Gastrocnemius medialis (tissue), 4 donors: ENCODE data around the gene CMTM1.

ENCODE experiments used
- POLR2A ChIP-seq, 2 donors: fragments of 450-650 bp; IDR thresholded peaks; one replicate each; pipeline ENCODE4 v1.6.1; 2017; ENCODE audit warnings: antibody characterized with exemption in 2 of 2, mild to moderate bottlenecking in 2 of 2, moderate library complexity in 2 of 2
- TF ChIP-seq, protein P1 (sequence below), 5 experiments: fragments of 450-650 bp in 3 of 5; fragments of 200-600 bp in 2 of 5; sonication (generic) in 2 of 5; IDR thresholded peaks in 4 of 5; conservative IDR thresholded peaks in 1 of 5; 1 replicate in 4 of 5; 2 replicates in 1 of 5; pipeline ENCODE4 v1.5.1; 2016 to 2019; ENCODE audit warnings: antibody characterized with exemption in 5 of 5, mild to moderate bottlenecking in 3 of 5, moderate library complexity in 3 of 5

DNA sequence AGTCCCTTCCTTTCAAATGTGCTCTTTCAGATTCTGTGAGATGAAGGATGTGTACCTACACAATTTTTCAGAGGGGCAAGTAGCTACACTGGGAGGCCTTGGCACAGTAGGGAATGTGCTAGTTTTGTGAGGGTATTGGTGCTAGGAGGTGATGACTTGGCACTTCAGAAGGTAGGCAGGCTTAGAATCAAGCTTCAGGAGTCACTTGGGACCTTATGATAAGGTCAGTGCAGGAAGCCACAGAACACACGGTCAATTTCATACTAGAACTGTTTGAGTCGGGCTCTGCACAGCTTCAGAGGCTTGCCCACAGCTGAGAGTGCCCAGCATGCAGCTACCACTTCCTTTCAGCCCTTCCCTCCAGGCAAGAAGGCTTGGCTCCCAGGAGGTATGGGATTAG is 6.1 kb downstream of the CMTM1 start:
- TF ChIP-seq, protein P1, sequence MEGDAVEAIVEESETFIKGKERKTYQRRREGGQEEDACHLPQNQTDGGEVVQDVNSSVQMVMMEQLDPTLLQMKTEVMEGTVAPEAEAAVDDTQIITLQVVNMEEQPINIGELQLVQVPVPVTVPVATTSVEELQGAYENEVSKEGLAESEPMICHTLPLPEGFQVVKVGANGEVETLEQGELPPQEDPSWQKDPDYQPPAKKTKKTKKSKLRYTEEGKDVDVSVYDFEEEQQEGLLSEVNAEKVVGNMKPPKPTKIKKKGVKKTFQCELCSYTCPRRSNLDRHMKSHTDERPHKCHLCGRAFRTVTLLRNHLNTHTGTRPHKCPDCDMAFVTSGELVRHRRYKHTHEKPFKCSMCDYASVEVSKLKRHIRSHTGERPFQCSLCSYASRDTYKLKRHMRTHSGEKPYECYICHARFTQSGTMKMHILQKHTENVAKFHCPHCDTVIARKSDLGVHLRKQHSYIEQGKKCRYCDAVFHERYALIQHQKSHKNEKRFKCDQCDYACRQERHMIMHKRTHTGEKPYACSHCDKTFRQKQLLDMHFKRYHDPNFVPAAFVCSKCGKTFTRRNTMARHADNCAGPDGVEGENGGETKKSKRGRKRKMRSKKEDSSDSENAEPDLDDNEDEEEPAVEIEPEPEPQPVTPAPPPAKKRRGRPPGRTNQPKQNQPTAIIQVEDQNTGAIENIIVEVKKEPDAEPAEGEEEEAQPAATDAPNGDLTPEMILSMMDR (IDR thresholded peaks at IDR 0.05 in 4 of 5, conservative IDR thresholded peaks at IDR 0.05 in 1 of 5), result no peak
- TF ChIP-seq POLR2A (IDR thresholded peaks at IDR 0.05), result no peak
